AG04449 (cell line): Measurements from ENCODE around the gene CFAP20DC.

ENCODE experiments used
- CTCF ChIA-PET: fragments of 350-600 bp; formaldehyde crosslinking; extraction: SDS; loops from one replicate; lab custom pipeline; 2021; ENCODE audit warnings: antibody characterized with exemption; lab: Yijun Ruan, JAX
- POLR2A ChIA-PET: fragments of 400-600, 350-600 bp; formaldehyde crosslinking; extraction: SDS; loops from one replicate; lab custom pipeline; 2020; ENCODE audit warnings: antibody characterized with exemption, inconsistent platforms; lab: Yijun Ruan, JAX
- DNase-seq: peaks from one replicate; pipeline ENCODE4 v3.0.0-alpha.2; 2010; ENCODE audit warnings: low read depth, low spot score
- H3K4me3 ChIP-seq: 2 replicates; pipeline ENCODE4 v1.5.1; 2011; ENCODE audit warnings: low read depth, mild to moderate bottlenecking, control low read depth, low read length
- CTCF ChIP-seq: IDR thresholded peaks from one replicate; pipeline ENCODE4 v1.5.1; 2011; ENCODE audit warnings: mild to moderate bottlenecking, moderate library complexity, low read length, control low read depth, inconsistent platforms; ENCODE audit not compliant: insufficient read depth; ENCODE audit errors: missing control alignments

The CFAP20DC gene

DNA sequence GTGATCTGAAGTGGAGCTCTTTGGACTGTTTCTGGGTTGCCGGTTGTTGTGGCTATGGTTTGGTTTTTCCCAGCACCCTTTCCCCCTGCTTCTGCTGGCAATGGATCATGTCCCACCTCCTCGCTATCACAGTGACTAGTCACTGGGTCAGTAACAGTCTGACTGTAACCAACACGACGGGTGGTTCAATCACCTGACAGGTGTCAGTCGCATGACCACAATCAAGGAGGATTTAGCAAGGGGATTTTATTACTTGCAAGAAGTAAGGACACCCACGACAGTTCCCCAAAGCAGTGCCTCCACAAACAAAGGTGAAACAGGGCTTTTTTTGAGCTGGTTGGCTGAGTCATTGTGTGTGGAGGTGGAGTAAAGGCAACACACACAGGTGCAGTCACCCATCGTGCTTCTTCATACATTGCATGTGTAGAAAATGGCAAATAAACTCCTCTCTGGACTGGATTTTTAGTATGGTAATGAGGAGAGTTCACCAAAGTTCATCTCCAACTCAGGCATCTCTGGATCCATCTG is 324.4 kb downstream of the CFAP20DC start:
- no peak for DNase-seq
- CTCF ChIA-PET: no interaction called here
- no peak overlapping the region for H3K4me3 ChIP-seq
- POLR2A ChIA-PET: no interaction called here
- no peak for TF ChIP-seq CTCF

- no peak for TF ChIP-seq CTCF
- ChIA-PET POLR2A (no interaction called here), CTCF (no interaction called here)
Measured at GRCh38 chr3:58724336-58724735, 325.5 kb downstream of the CFAP20DC start.

DNA sequence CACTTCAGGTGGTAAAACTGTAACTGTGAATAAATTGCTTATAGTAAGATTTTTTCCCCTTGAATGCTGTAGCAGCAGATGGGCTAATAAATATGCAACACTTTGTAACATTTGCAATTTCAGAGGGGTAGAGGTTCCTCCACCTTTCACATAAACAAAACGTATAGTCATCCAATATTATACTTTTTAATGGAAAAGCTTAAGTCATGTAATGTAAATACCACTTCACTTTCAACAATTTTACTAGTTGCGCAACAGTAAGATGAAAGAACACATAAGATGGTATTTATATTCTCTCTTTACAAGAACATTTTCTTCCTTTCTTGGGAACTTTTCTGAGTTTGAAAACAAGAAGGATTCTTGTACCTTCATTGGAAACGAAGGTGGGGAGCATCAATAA is 326.7 kb downstream of the CFAP20DC start:
- POLR2A ChIA-PET: no interaction called here
- no peak for TF ChIP-seq CTCF
- no peak overlapping the region for H3K4me3 ChIP-seq
- DNase-seq: no peak
- CTCF ChIA-PET: no interaction called here

More at GRCh38 chr3:58724336-58724735, 325.5 kb downstream of the CFAP20DC start:
- H3K4me3 ChIP-seq: no peak overlapping the region
- no peak for DNase-seq

GRCh38 chr3:58722561-58722960 is 327.3 kb downstream of the CFAP20DC start:
- H3K4me3 ChIP-seq: no peak overlapping the region
- POLR2A ChIA-PET: no interaction called here

DNA sequence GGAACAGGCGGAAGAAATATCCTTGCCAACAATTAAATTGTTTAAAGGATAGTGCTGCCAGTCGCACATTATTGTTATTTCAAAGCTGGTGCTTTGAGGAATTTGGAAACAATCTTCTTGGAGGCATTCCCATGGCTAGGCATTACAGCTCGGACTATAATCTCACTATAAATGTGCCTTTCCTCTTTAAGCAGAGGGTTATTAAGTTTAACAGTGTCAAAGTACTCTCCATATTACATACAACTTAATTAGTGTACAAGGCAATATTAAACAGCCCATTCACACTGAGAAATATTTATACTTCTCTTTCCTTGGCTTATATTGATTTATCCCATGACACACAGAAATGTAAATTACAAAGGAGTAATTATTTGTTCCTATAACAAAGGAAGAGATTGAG is 329.3 kb downstream of the CFAP20DC start:
- CTCF ChIA-PET: no interaction called here
- TF ChIP-seq CTCF: no peak
- no peak overlapping the region for H3K4me3 ChIP-seq
- no peak for DNase-seq
- POLR2A ChIA-PET: no interaction called here

More at GRCh38 chr3:58722561-58722960, 327.3 kb downstream of the CFAP20DC start:
- no peak for DNase-seq
- no peak for TF ChIP-seq CTCF
- CTCF ChIA-PET: no interaction called here

DNA sequence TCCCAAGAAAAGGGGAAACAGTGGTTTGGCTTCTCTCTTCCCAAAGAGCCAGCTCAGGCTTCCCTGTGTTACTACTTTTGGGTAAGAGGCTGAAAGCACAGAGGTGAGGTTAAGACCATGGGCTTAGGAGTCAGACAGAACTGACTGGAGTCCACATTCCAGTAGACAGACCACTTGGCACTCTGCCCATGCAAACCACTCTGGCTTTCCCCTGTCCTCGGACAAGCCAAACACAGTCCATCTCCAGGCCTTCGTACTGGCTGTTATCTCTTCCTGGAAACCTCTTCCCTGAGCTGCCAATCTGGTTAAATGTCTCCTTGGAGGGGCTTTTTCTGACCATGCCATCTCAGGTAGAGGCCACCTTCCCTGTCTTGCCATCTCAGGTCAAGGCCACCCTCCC is 330.1 kb downstream of the CFAP20DC start:
- no peak for TF ChIP-seq CTCF
- no peak overlapping the region for H3K4me3 ChIP-seq
- CTCF ChIA-PET: no interaction called here
- DNase-seq: no peak
- POLR2A ChIA-PET: no interaction called here
